Subcutaneous abdominal adipose tissue (tissue), 5 donors: ENCODE data around the gene ADGRG4.
"Not testable (repeated sequence)": the region's sequence is repeated elsewhere in the genome, so short reads cannot be mapped to it uniquely, and the experiment has no call there.

Experiments
- H3K27ac ChIP-seq: one replicate; pipeline ENCODE4 v1.7.0; 2013; ENCODE audit warnings: low read depth, mild to moderate bottlenecking, inconsistent platforms, low read length, moderate library complexity
- H3K27me3 ChIP-seq, 5 donors: one replicate each; pipeline ENCODE4 v1.7.0; 2013; ENCODE audit warnings: low read length in 5 of 5, inconsistent platforms in 1 of 5; ENCODE audit not compliant: control insufficient read depth in 5 of 5, insufficient read depth in 4 of 5
- H3K36me3 ChIP-seq, 5 donors: one replicate each; pipeline ENCODE4 v1.7.0; 2013; ENCODE audit warnings: low read length in 5 of 5; ENCODE audit not compliant: control insufficient read depth in 5 of 5, insufficient read depth in 5 of 5
- H3K4me1 ChIP-seq, 5 donors: one replicate each; pipeline ENCODE4 v1.7.0; 2013; ENCODE audit warnings: low read length in 5 of 5, mild to moderate bottlenecking in 3 of 5, moderate library complexity in 1 of 5; ENCODE audit not compliant: control insufficient read depth in 5 of 5, insufficient read depth in 5 of 5
- H3K4me3 ChIP-seq, 5 donors: one replicate each; pipeline ENCODE4 v1.7.0; 2013; ENCODE audit warnings: low read length in 5 of 5, low read depth in 1 of 5
- H3K9ac ChIP-seq, 5 donors: one replicate each; pipeline ENCODE4 v1.7.0; 2013; ENCODE audit warnings: low read length in 5 of 5, mild to moderate bottlenecking in 4 of 5, moderate library complexity in 3 of 5
- H3K9me3 ChIP-seq, 5 donors: one replicate each; pipeline ENCODE4 v1.7.0; 2013; ENCODE audit warnings: low read length in 5 of 5; ENCODE audit not compliant: control insufficient read depth in 5 of 5
- donor health status: healthy.
- donor health status: healthy.
- donor health status: healthy.
- donor health status: healthy.
- donor health status: healthy.

ADGRG4 gene

GRCh38 chrX:136300721-136301120 is at the start of gene ADGRG4:
Gene ADGRG4, plus strand, starts transcription at chrX:136300963. Its CDS starts 7,815 bp downstream, at chrX:136308778.
- H3K27ac ChIP-seq, H3K4me3 ChIP-seq, H3K4me1 ChIP-seq, H3K36me3 ChIP-seq, H3K9me3 ChIP-seq, H3K9ac ChIP-seq: not testable (repeated sequence)
- H3K27me3 ChIP-seq = peaks cover under 1 to 18% (median 8%) of the 10 kb centered on the region in 5 donors

DNA sequence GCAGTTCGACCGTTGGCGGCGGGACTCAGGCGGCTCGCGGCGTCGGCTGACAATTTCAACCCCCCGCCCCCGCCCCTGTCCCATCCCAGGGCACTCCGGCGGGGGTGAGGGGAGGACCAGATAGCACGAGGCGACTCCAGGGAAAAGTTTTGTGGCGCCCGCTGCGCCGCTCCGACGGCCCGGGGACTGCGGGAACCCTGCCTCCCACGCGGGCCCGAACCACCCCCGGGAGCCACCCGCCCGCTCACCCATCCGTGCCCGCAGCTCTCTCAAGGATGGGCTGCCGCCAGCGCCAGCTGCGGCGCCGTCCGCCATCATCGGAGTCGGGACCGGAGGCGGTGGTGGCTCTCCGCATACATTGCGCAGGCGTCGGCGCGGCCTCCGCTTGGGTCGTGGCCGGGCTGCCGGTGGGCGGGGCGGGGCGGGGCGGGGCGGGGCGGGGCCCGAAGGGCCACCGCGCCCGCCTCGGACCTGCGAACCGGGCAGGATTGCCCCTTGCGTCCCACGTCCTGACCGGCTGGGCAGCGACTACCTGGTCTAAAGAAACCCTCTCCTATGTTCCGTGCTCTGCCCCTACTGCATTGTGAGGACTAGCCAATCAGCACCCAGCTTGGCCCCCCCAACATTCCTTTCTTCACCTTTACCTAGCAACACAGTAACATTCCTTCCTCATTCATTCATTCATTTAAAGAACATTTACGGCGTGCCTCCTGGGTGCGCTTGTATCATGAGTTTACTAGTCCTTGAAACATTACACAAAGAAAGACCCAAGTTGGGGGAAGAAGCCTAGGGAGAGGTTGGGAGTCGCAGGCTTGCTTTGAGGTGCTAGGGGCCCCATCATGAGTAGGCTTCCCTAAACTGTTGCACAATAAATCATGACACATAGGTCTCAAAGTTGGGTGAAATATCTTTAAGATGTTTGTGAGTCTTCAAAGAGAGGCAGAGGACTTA is 49.4 kb upstream of the ADGRG4 start, which contains the start of gene MAP7D3:
Gene MAP7D3 (minus strand): TSS at position 360 of the 951 bp plus-strand sequence. CDS start 42 bp downstream, at position 318.
- H3K9ac ChIP-seq = peak within 1 kb of the TSS in 4 of 5 donors; percentile 50 to 64 (median 54)
- peak within 1 kb of the TSS; percentile 60 for H3K27ac ChIP-seq
- peak within 1 kb of the TSS; percentile 60 to 86 (median 69) for H3K4me3 ChIP-seq
- no peaks in the 10 kb centered on the region for H3K36me3 ChIP-seq
- peaks cover 0 to 10% (median 2%) of the 10 kb centered on the region in 5 donors for H3K27me3 ChIP-seq
- no peaks in the 10 kb centered on the region for H3K9me3 ChIP-seq
- peaks cover 2 to 17% (median 11%) of the 10 kb centered on the region in 5 donors for H3K4me1 ChIP-seq

DNA sequence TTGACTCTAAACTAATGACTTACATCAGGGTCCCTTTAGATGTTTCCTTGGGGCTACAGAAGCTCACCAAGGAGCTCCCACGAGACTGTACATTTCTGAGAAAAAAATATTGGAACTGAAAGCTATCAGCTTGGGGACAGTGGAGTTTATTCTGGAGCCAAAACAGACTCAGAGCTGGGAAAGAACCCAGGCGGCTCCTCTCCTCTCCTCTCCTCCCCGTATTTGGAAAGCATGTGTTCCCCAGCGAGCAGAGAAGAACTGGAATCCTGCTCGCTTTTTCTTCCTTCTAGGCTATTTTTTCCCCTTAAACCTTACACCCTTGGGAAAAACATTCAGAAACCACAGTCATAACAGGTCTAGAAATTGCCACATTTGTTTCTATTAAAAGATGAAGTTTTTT is 45.2 kb upstream of the ADGRG4 start:
- H3K9ac ChIP-seq = no peak overlapping the region
- no peaks in the 10 kb centered on the region for H3K9me3 ChIP-seq
- H3K27me3 ChIP-seq = peaks cover 0 to 6% (median 0%) of the 10 kb centered on the region in 5 donors
- H3K27ac ChIP-seq = peak overlapping the region; percentile 69
- H3K4me3 ChIP-seq = no peak overlapping the region
- no peaks in the 10 kb centered on the region for H3K36me3 ChIP-seq
- peaks cover 5 to 28% (median 21%) of the 10 kb centered on the region in 5 donors for H3K4me1 ChIP-seq

GRCh38 chrX:136256026-136256425 is 44.7 kb upstream of the ADGRG4 start:
- Histone ChIP-seq H3K27ac (peak overlapping the region; percentile 69), H3K4me3 (no peak overlapping the region)

GRCh38 chrX:136258951-136259350 is 41.8 kb upstream of the ADGRG4 start:
- no peak overlapping the region for H3K4me3 ChIP-seq
- H3K9ac ChIP-seq = no peak overlapping the region
- H3K27me3 ChIP-seq = peaks cover 0 to 6% (median 0%) of the 10 kb centered on the region in 5 donors
- H3K9me3 ChIP-seq = no peaks in the 10 kb centered on the region
- peaks cover 10 to 50% (median 37%) of the 10 kb centered on the region in 5 donors for H3K4me1 ChIP-seq
- peak overlapping the region; percentile 77 for H3K27ac ChIP-seq
- H3K36me3 ChIP-seq = no peaks in the 10 kb centered on the region

More at GRCh38 chrX:136256026-136256425, 44.7 kb upstream of the ADGRG4 start:
- peaks cover 0 to 6% (median 0%) of the 10 kb centered on the region in 5 donors for H3K27me3 ChIP-seq
- no peaks in the 10 kb centered on the region for H3K36me3 ChIP-seq
- H3K4me1 ChIP-seq = peaks cover 5 to 31% (median 21%) of the 10 kb centered on the region in 5 donors
- H3K9me3 ChIP-seq = no peaks in the 10 kb centered on the region
- no peak overlapping the region for H3K9ac ChIP-seq

- Histone ChIP-seq H3K36me3 (no peaks in the 10 kb centered on the region), H3K27ac (peak overlapping the region; percentile 77), H3K27me3 (peaks cover 0 to 3% (median 0%) of the 10 kb centered on the region in 5 donors), H3K9ac (peak overlapping the region in 1 of 5 donors; percentile 60), H3K9me3 (no peaks in the 10 kb centered on the region), H3K4me3 (no peak overlapping the region), H3K4me1 (peaks cover 10 to 50% (median 37%) of the 10 kb centered on the region in 5 donors)
These were observed 41.2 kb upstream of the ADGRG4 start for GRCh38 chrX:136259543-136259942.

DNA sequence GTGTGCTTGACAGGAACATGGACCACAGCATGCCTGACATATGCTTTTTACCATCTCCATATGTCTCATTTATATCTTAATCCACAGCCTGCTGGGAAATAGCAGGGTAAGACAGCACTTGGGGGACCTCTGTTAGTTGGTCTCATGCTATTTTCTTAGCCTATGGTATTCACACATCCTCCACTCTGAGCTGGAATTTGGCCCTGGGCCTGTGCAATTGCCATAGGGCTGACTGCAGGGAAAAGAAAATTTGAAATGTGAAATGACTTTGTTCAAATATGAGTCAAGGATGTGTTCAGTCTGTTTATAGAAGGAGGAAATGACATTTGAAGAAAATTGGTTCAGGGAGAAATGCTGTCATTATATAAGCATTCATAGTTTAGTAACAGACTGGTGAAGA is 40.0 kb upstream of the ADGRG4 start:
- peaks cover 0 to 3% (median 0%) of the 10 kb centered on the region in 5 donors for H3K27me3 ChIP-seq
- H3K9me3 ChIP-seq = no peaks in the 10 kb centered on the region
- H3K36me3 ChIP-seq = no peaks in the 10 kb centered on the region
- peak overlapping the region; percentile 77 for H3K27ac ChIP-seq
- H3K4me3 ChIP-seq = no peak overlapping the region
- H3K4me1 ChIP-seq = peaks cover 10 to 50% (median 35%) of the 10 kb centered on the region in 5 donors
- H3K9ac ChIP-seq = peak overlapping the region in 1 of 5 donors; percentile 57

GRCh38 chrX:136261321-136261720 is 39.4 kb upstream of the ADGRG4 start:
- Histone ChIP-seq H3K27me3 (peaks cover 0 to 3% (median 0%) of the 10 kb centered on the region in 5 donors), H3K4me1 (peaks cover 8 to 44% (median 30%) of the 10 kb centered on the region in 5 donors), H3K36me3 (no peaks in the 10 kb centered on the region), H3K9me3 (no peaks in the 10 kb centered on the region), H3K4me3 (no peak overlapping the region), H3K27ac (peak overlapping the region; percentile 77), H3K9ac (peak overlapping the region in 1 of 5 donors; percentile 38)

GRCh38 chrX:136262243-136262642 is 38.5 kb upstream of the ADGRG4 start:
- Histone ChIP-seq H3K27me3 (peaks cover 0 to 3% (median 0%) of the 10 kb centered on the region in 5 donors), H3K9me3 (no peaks in the 10 kb centered on the region), H3K27ac (peak overlapping the region; percentile 77), H3K9ac (peak overlapping the region in 1 of 5 donors; percentile 21), H3K4me1 (peaks cover 8 to 40% (median 26%) of the 10 kb centered on the region in 5 donors), H3K4me3 (no peak overlapping the region), H3K36me3 (no peaks in the 10 kb centered on the region)
